ENCODE results near the gene KATNBL1. TPM values are rescaled to one million over a fixed set of nuclear protein-coding genes. Genes with fewer than 3 reads are reported as not detected.
"Not testable (repeated sequence)": the region's sequence is repeated elsewhere in the genome, so short reads cannot be mapped to it uniquely, and the experiment has no call there.

KATNBL1 gene
- total and polyA plus RNA-seq, 2 experiments from 2014 or later, result 55.4 to 166 TPM

GRCh38 chr15:34203305-34203704 is 6.6 kb downstream of the KATNBL1 start:
- no peak for DNase-seq (ENCODE audit: low spot score)

GRCh38 chr15:34193272-34193671 is 16.6 kb downstream of the KATNBL1 start:
- peaks cover 94% of the 10 kb centered on the region for H3K79me2 ChIP-seq

More at GRCh38 chr15:34203305-34203704, 6.6 kb downstream of the KATNBL1 start:
- no peak overlapping the region for H3K4me3 ChIP-seq
- H3K79me2 ChIP-seq, result peaks cover 100% of the 10 kb centered on the region
- no peaks in the 10 kb centered on the region for H3K36me3 ChIP-seq (replicated peaks; ENCODE audit: insufficient read depth, low read depth)
- H3K4me1 ChIP-seq (ENCODE audit: insufficient read depth), result peaks cover 6% of the 10 kb centered on the region
- H2AFZ ChIP-seq, result no peak overlapping the region
- no peak overlapping the region for H3K27ac ChIP-seq
- WGBS (ENCODE audit: low lambda C conversion rate, missing lambda C conversion rate), result 86% methylated on average over 1 of the region's 1 CpG
- no peaks in the 10 kb centered on the region for H3K9me2 ChIP-seq (replicated peaks; ENCODE audit: insufficient read depth)
- peaks cover 8% of the 10 kb centered on the region for H4K20me1 ChIP-seq (ENCODE audit: insufficient read depth, poor library complexity, severe bottlenecking)
- H3K9me3 ChIP-seq (ENCODE audit: low read depth), result no peaks in the 10 kb centered on the region
- H3K27me3 ChIP-seq, result no peaks in the 10 kb centered on the region
- H3K4me2 ChIP-seq, result no peak overlapping the region
- TF ChIP-seq EZH2 (IDR thresholded peaks at IDR 0.05; ENCODE audit: borderline replicate concordance), result no peak
- no peak for TF ChIP-seq CTCF (IDR thresholded peaks at IDR 0.05; ENCODE audit: poor library complexity)
- no peak for TF ChIP-seq EZH2phosphoT487 (IDR thresholded peaks at IDR 0.05; ENCODE audit: low read depth, severe bottlenecking, unreplicated experiment)

GRCh38 chr15:34188711-34189110 is 21.2 kb downstream of the KATNBL1 start:
- H3K4me2 ChIP-seq, result no peak overlapping the region
- H3K9me2 ChIP-seq (replicated peaks; ENCODE audit: insufficient read depth), result no peaks in the 10 kb centered on the region
- TF ChIP-seq EZH2 (IDR thresholded peaks at IDR 0.05; ENCODE audit: borderline replicate concordance) (no peak), CTCF (IDR thresholded peaks at IDR 0.05; ENCODE audit: poor library complexity) (no peak), EZH2phosphoT487 (IDR thresholded peaks at IDR 0.05; ENCODE audit: low read depth, severe bottlenecking, unreplicated experiment) (no peak)
- H3K27ac ChIP-seq, result no peak overlapping the region
- no peaks in the 10 kb centered on the region for H3K4me1 ChIP-seq (ENCODE audit: insufficient read depth)
- no peaks in the 10 kb centered on the region for H3K27me3 ChIP-seq
- no peaks in the 10 kb centered on the region for H3K36me3 ChIP-seq (replicated peaks; ENCODE audit: insufficient read depth, low read depth)
- peaks cover 93% of the 10 kb centered on the region for H3K79me2 ChIP-seq
- H3K9me3 ChIP-seq (ENCODE audit: low read depth), result no peaks in the 10 kb centered on the region
- WGBS (ENCODE audit: low lambda C conversion rate, missing lambda C conversion rate), result 92% methylated on average over 5 of the region's 5 CpGs
- peaks cover 7% of the 10 kb centered on the region for H4K20me1 ChIP-seq (ENCODE audit: insufficient read depth, poor library complexity, severe bottlenecking)
- no peak overlapping the region for H3K4me3 ChIP-seq
- no peak overlapping the region for H2AFZ ChIP-seq
- no peak for DNase-seq (ENCODE audit: low spot score)

More at GRCh38 chr15:34193272-34193671, 16.6 kb downstream of the KATNBL1 start:
- H3K4me1 ChIP-seq (ENCODE audit: insufficient read depth); H3K9me2 ChIP-seq (replicated peaks; ENCODE audit: insufficient read depth); H3K9me3 ChIP-seq (ENCODE audit: low read depth); H3K4me2 ChIP-seq; H3K27ac ChIP-seq; H3K27me3 ChIP-seq; H2AFZ ChIP-seq; DNase-seq (ENCODE audit: low spot score); H3K4me3 ChIP-seq; H3K36me3 ChIP-seq (replicated peaks; ENCODE audit: insufficient read depth, low read depth): not testable (repeated sequence)
- H4K20me1 ChIP-seq (ENCODE audit: insufficient read depth, poor library complexity, severe bottlenecking), result peaks cover 15% of the 10 kb centered on the region
- 81% methylated on average over 7 of the region's 7 CpGs for WGBS (ENCODE audit: low lambda C conversion rate, missing lambda C conversion rate)

GRCh38 chr15:34185666-34186065 is 24.2 kb downstream of the KATNBL1 start:
- H3K27ac ChIP-seq, result no peak overlapping the region
- H3K27me3 ChIP-seq, result no peaks in the 10 kb centered on the region
- no peaks in the 10 kb centered on the region for H3K9me3 ChIP-seq (ENCODE audit: low read depth)
- 93% methylated on average over 4 of the region's 4 CpGs for WGBS (ENCODE audit: low lambda C conversion rate, missing lambda C conversion rate)
- no peak overlapping the region for H3K4me3 ChIP-seq
- no peaks in the 10 kb centered on the region for H3K36me3 ChIP-seq (replicated peaks; ENCODE audit: insufficient read depth, low read depth)
- H3K4me1 ChIP-seq (ENCODE audit: insufficient read depth), result no peaks in the 10 kb centered on the region
- no peak overlapping the region for H2AFZ ChIP-seq
- peaks cover 92% of the 10 kb centered on the region for H3K79me2 ChIP-seq
- H3K9me2 ChIP-seq (replicated peaks; ENCODE audit: insufficient read depth), result no peaks in the 10 kb centered on the region
- H3K4me2 ChIP-seq, result no peak overlapping the region
- H4K20me1 ChIP-seq (ENCODE audit: insufficient read depth, poor library complexity, severe bottlenecking), result peaks cover 15% of the 10 kb centered on the region
- no peak for TF ChIP-seq CTCF (IDR thresholded peaks at IDR 0.05; ENCODE audit: poor library complexity)
- TF ChIP-seq EZH2 (IDR thresholded peaks at IDR 0.05; ENCODE audit: borderline replicate concordance), result no peak
- no peak for TF ChIP-seq EZH2phosphoT487 (IDR thresholded peaks at IDR 0.05; ENCODE audit: low read depth, severe bottlenecking, unreplicated experiment)
- no peak for DNase-seq (ENCODE audit: low spot score)
